MCF 10A (cell line): Measurements from ENCODE around the gene ADAM22. TPM values are rescaled to one million over a fixed set of nuclear protein-coding genes. Genes with fewer than 3 reads are reported as not detected.

Experiments used
- BruUV-seq: library from RNA; stranded (reverse); fragments of 400-500 nt; replicated peaks from 2 replicates; lab custom pipeline; 2021; lab: Mats Ljungman, UMichigan
- CTCF ChIA-PET: fragments of 300-600 bp; sonication (Branson Sonifier 250); formaldehyde crosslinking; extraction: SDS; loops from one replicate; lab custom pipeline; 2021; ENCODE audit warnings: antibody characterized with exemption, inconsistent platforms; lab: Yijun Ruan, JAX
- POLR2A ChIA-PET: fragments of 300-600, 350-650 bp; sonication (Branson Sonifier 250); formaldehyde crosslinking; extraction: SDS; loops from one replicate; lab custom pipeline; 2020; ENCODE audit warnings: antibody characterized with exemption, inconsistent platforms; lab: Yijun Ruan, JAX
- DNase-seq: peaks from one replicate; pipeline ENCODE4 v3.0.0-alpha.2; 2018; ENCODE audit not compliant: unreplicated experiment
- H3K27ac Mint-ChIP-seq: one replicate; pipeline ENCODE4 v1.8.0; 2022; ENCODE audit warnings: mild to moderate bottlenecking, low read depth, mixed read lengths; ENCODE audit not compliant: unreplicated experiment
- H3K27me3 Mint-ChIP-seq: one replicate; pipeline ENCODE4 v1.8.0; 2022; ENCODE audit warnings: mixed read lengths; ENCODE audit not compliant: insufficient read depth, unreplicated experiment
- H3K36me3 Mint-ChIP-seq: one replicate; pipeline ENCODE4 v1.8.0; 2022; ENCODE audit warnings: mild to moderate bottlenecking, moderate library complexity, mixed read lengths; ENCODE audit not compliant: insufficient read depth, unreplicated experiment
- H3K4me1 Mint-ChIP-seq: one replicate; pipeline ENCODE4 v1.8.0; 2022; ENCODE audit warnings: mixed read lengths; ENCODE audit not compliant: insufficient read depth, unreplicated experiment
- H3K4me3 Mint-ChIP-seq: one replicate; pipeline ENCODE4 v1.8.0; 2022; ENCODE audit warnings: mild to moderate bottlenecking, moderate library complexity, mixed read lengths; ENCODE audit not compliant: unreplicated experiment
- H3K9me3 Mint-ChIP-seq: one replicate; pipeline ENCODE4 v1.8.0; 2022; ENCODE audit warnings: mixed read lengths; ENCODE audit not compliant: unreplicated experiment
- CTCF ChIP-seq: fragments of 200-600 bp; IDR thresholded peaks from one replicate; pipeline ENCODE4 v1.8.0; 2022; ENCODE audit warnings: antibody characterized with exemption, mild to moderate bottlenecking; ENCODE audit not compliant: unreplicated experiment
- intact Hi-C: fragments of 100-400 bp; cut with micrococcal nuclease; formaldehyde crosslinking; loops from 2 replicates; pipeline ENCODE4 v1.14.1; 2022
- total RNA-seq: library from RNA; stranded (reverse); gene quantifications from 2 replicates; pipeline ENCODE4 v1.2.3, GENCODE V29; 2022

Gene ADAM22
- total RNA-seq, 1 experiment from 2014 or later, result not detected

- ChIA-PET POLR2A (interaction anchor here (1.1 kb wide), 1 partner anchor 11 kb away, joined by 3 read pairs; no protein-coding TSS in a partner anchor), CTCF (interaction anchor here (1.3 kb wide), 1 partner anchor 10 kb away, joined by 4 read pairs; no protein-coding TSS in a partner anchor)
- DNase-seq, result no peak
- Mint-ChIP-seq H3K36me3 (peaks cover 32% of the 10 kb centered on the region), H3K4me3 (no peak overlapping the region), H3K4me1 (peaks cover 6% of the 10 kb centered on the region), H3K27ac (no peak overlapping the region), H3K27me3 (no peaks in the 10 kb centered on the region), H3K9me3 (no peaks in the 10 kb centered on the region)
- BruUV-seq, result no TSS peak
- no peak for TF ChIP-seq CTCF
- intact Hi-C loops, result no loop called here
These were observed 281.2 kb downstream of the ADAM22 start for GRCh38 chr7:88215295-88215694.

- H3K36me3 Mint-ChIP-seq, result peaks cover 27% of the 10 kb centered on the region
- no peak overlapping the region for H3K4me3 Mint-ChIP-seq
- no peak overlapping the region for H3K27ac Mint-ChIP-seq
- intact Hi-C loops, result no loop called here
- BruUV-seq, result no TSS peak
- no peaks in the 10 kb centered on the region for H3K9me3 Mint-ChIP-seq
- H3K27me3 Mint-ChIP-seq, result no peaks in the 10 kb centered on the region
- POLR2A ChIA-PET, result no interaction called here
- TF ChIP-seq CTCF, result no peak
- DNase-seq, result no peak
- CTCF ChIA-PET, result interaction anchor here (0.6 to 0.9 kb wide), 3 partner anchors 8 to 456 kb away, joined by 3 to 5 read pairs (median 3); no protein-coding TSS in a partner anchor
- H3K4me1 Mint-ChIP-seq, result peaks cover 6% of the 10 kb centered on the region
These were observed 282.2 kb downstream of the ADAM22 start for GRCh38 chr7:88216276-88216675.

- no peak overlapping the region for H3K27ac Mint-ChIP-seq
- TF ChIP-seq CTCF, result no peak
- H3K36me3 Mint-ChIP-seq, result peaks cover 22% of the 10 kb centered on the region
- H3K4me1 Mint-ChIP-seq, result peaks cover 6% of the 10 kb centered on the region
- intact Hi-C loops, result no loop called here
- CTCF ChIA-PET, result interaction anchor here (0.6 to 2.2 kb wide), 8 partner anchors 9 to 1993 kb away, joined by 3 to 8 read pairs (median 3); no protein-coding TSS in a partner anchor
- no peak for DNase-seq
- no TSS peak for BruUV-seq
- peak overlapping the region; percentile 84 for H3K4me3 Mint-ChIP-seq
- no peaks in the 10 kb centered on the region for H3K9me3 Mint-ChIP-seq
- POLR2A ChIA-PET, result interaction anchor here (0.6 to 1.2 kb wide), 6 partner anchors 9 to 589 kb away, joined by 3 to 4 read pairs (median 3); no protein-coding TSS in a partner anchor
- H3K27me3 Mint-ChIP-seq, result no peaks in the 10 kb centered on the region
These were observed 283.8 kb downstream of the ADAM22 start for GRCh38 chr7:88217675-88218428.

GRCh38 chr7:88218429-88218745, 284.3 kb downstream of the ADAM22 start:
- DNase-seq, result no peak
- no peak for TF ChIP-seq CTCF
- ChIA-PET CTCF (interaction anchor here (0.6 to 2.2 kb wide), 10 partner anchors 8 to 1993 kb away, joined by 3 to 8 read pairs (median 3); no protein-coding TSS in a partner anchor), POLR2A (interaction anchor here (0.7 to 1.2 kb wide), 4 partner anchors 33 to 741 kb away, joined by 3 read pairs; no protein-coding TSS in a partner anchor)
- Mint-ChIP-seq H3K36me3 (peaks cover 22% of the 10 kb centered on the region), H3K27me3 (no peaks in the 10 kb centered on the region), H3K4me1 (peaks cover 6% of the 10 kb centered on the region), H3K9me3 (no peaks in the 10 kb centered on the region), H3K27ac (peak overlapping the region; percentile 100), H3K4me3 (peak overlapping the region; percentile 84)
- intact Hi-C loops, result no loop called here
- BruUV-seq, result no TSS peak
